ENCODE measurements around the gene MYLK.
A peak's percentile ranks its signal among the peaks of the same experiment; 100 is the strongest.
"Not testable (repeated sequence)": the region's sequence is repeated elsewhere in the genome, so short reads cannot be mapped to it uniquely, and the experiment has no call there.

GRCh38 chr3:123719061-123719756 is 164.9 kb downstream of the MYLK start:
- TF ChIP-seq, protein P1, sequence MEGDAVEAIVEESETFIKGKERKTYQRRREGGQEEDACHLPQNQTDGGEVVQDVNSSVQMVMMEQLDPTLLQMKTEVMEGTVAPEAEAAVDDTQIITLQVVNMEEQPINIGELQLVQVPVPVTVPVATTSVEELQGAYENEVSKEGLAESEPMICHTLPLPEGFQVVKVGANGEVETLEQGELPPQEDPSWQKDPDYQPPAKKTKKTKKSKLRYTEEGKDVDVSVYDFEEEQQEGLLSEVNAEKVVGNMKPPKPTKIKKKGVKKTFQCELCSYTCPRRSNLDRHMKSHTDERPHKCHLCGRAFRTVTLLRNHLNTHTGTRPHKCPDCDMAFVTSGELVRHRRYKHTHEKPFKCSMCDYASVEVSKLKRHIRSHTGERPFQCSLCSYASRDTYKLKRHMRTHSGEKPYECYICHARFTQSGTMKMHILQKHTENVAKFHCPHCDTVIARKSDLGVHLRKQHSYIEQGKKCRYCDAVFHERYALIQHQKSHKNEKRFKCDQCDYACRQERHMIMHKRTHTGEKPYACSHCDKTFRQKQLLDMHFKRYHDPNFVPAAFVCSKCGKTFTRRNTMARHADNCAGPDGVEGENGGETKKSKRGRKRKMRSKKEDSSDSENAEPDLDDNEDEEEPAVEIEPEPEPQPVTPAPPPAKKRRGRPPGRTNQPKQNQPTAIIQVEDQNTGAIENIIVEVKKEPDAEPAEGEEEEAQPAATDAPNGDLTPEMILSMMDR (IDR thresholded peaks at IDR 0.05; ENCODE audit: low read length): peak; percentile 55; the same call in 1 of the 2 replicates
- not testable (repeated sequence) for TF ChIP-seq EZH2 (IDR thresholded peaks at IDR 0.05; ENCODE audit: borderline replicate concordance, low read length)

All from OCI-LY1 (cell line).